Upper lobe of left lung (tissue), 6 donors: ENCODE measurements around the gene PNMA6A. TPM values are rescaled to one million over a fixed set of nuclear protein-coding genes. Genes with fewer than 3 reads are reported as not detected.

Experiments used
- ATAC-seq, 2 donors: fragments of 200-7000 bp; cut with Tn5 transposase; one replicate each; pipeline ENCODE4 v1.9.1; 2022; ENCODE audit warnings: mild to moderate bottlenecking in 2 of 2, moderate library complexity in 2 of 2; ENCODE audit not compliant: low FRiP score in 2 of 2
- DNase-seq, 2 donors: peaks; one replicate each; pipeline ENCODE4 v3.0.0-alpha.2; 2019 to 2020
- H3K27ac ChIP-seq, 4 donors: fragments of 200-600 bp; sonication (generic); one replicate each; pipeline ENCODE4 v1.5.1; 2016 to 2019
- H3K27me3 ChIP-seq, 4 donors: fragments of 200-600 bp; sonication (generic); one replicate each; pipeline ENCODE4 v1.5.1; 2017 to 2019
- H3K36me3 ChIP-seq, 4 donors: fragments of 200-600 bp; sonication (generic); one replicate each; pipeline ENCODE4 v1.5.1; 2016 to 2019
- H3K4me1 ChIP-seq, 4 donors: fragments of 200-600 bp; sonication (generic); one replicate each; pipeline ENCODE4 v1.5.1; 2018 to 2019
- H3K4me3 ChIP-seq, 4 donors: fragments of 200-600 bp; sonication (generic); one replicate each; pipeline ENCODE4 v1.5.1; 2017 to 2019; ENCODE audit warnings: mild to moderate bottlenecking in 2 of 4, moderate library complexity in 1 of 4
- H3K9me3 ChIP-seq, 4 donors: fragments of 200-600 bp; sonication (generic); one replicate each; pipeline ENCODE4 v1.5.1; 2018 to 2019
- CTCF ChIP-seq, 6 experiments: fragments of 450-650 bp in 4 of 6; fragments of 200-600 bp in 2 of 6; sonication (generic) in 2 of 6; IDR thresholded peaks; one replicate each; pipeline ENCODE4 v1.5.1; 2016 to 2019; ENCODE audit warnings: antibody characterized with exemption in 6 of 6
- EP300 ChIP-seq, 4 donors: sonication (generic); formaldehyde crosslinking; IDR thresholded peaks; one replicate each; pipeline ENCODE4 v1.5.1; 2017; ENCODE audit warnings: antibody characterized with exemption in 4 of 4, control low read depth in 2 of 4
- POLR2A ChIP-seq, 4 donors: fragments of 450-650 bp; IDR thresholded peaks; one replicate each; pipeline ENCODE4 v1.5.1; 2016 to 2017; ENCODE audit warnings: antibody characterized with exemption in 4 of 4, mild to moderate bottlenecking in 2 of 4
- POLR2AphosphoS5 ChIP-seq, 2 donors: sonication (generic); formaldehyde crosslinking; IDR thresholded peaks; one replicate each; pipeline ENCODE4 v1.5.1; 2017; ENCODE audit warnings: antibody characterized with exemption in 2 of 2
- WGBS, 2 donors: methylation state at CpG; one replicate each; pipeline ENCODE4 v1.1.5; 2017 to 2018; 5-methylcytosine and 5-hydroxymethylcytosine counted together
- total RNA-seq, 6 donors: library from RNA; depleted of rRNA in 4 of 6; stranded (reverse); fragments of >200 nt in 4 of 6; gene quantifications; one replicate each; pipeline versions ENCODE4 v1.1.0 to v1.2.1, GENCODE V29; 2016 to 2021
- donor health status: DM: no; HTN: no; CAD: no; lungs with moderate emphysema.
- donor health status: DM: no; HTN: yes; CAD: no; lungs with severe emphysema.

The PNMA6A gene
- total RNA-seq, 6 donors from 2014 or later: 0.86 to 2.7 (median 2.2) TPM; not detected in 1

GRCh38 chrX:153057281-153057680, 15.0 kb upstream of the PNMA6A start:
- ATAC-seq: no peak
- no peak overlapping the region for H3K4me3 ChIP-seq
- peaks cover 0 to 14% (median 0%) of the 10 kb centered on the region in 4 donors for H3K27me3 ChIP-seq
- H3K9me3 ChIP-seq: no peaks in the 10 kb centered on the region
- peaks cover 0 to 11% (median 5%) of the 10 kb centered on the region in 4 donors for H3K4me1 ChIP-seq
- TF ChIP-seq POLR2A (IDR thresholded peaks at IDR 0.05) (no peak), CTCF (IDR thresholded peaks at IDR 0.05) (no peak)
- DNase-seq: no peak
- 74% methylated on average over 9 of the region's 11 CpGs; no CpG with 5 or more reads in 1 of the 2 donors for WGBS, 2 donors
- H3K36me3 ChIP-seq: no peaks in the 10 kb centered on the region
- H3K27ac ChIP-seq: no peak overlapping the region

DNA sequence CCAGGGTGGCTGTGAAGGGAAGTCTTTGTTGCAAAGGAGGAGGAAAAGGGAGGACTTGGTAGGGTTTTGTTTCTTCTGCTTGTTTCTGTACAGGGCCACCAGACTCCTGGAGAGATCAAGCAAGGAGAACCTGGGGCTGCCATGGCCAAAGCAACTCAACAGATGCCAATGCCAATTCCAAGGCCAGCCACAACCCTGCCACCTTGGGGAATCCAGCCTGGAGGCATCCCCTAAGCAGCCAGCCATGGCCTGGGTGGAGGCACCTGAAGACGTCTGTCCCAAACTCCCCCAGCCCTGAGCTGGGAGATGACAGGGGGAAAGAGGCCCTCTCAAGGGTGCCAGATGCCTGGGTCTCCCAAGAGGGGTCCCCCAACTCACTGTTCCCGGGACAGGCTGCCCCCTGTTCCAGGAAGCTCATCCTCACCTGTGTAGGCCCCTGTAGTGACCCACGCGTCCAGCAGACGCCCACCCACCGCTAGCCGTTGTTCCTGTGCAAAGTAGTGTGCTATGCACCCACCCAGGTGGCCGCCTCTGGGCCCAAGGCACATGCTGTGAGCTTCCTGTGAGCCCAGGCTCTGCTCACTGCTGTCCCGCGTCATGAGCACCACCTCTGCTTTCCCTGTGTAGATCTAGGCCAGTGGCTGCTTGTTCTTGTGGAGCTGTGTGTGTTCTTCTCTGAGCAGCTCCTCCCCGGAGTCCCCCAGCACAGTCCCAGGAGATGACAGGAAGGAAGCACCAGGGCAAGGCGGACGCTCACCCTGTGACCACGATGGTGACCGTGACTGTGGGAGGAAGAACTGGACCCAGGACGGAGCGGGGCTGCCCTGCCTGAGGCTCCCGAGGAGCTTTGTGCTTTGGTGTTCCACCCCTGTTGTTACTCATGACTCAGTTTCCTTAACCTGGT, 12.8 kb upstream of the PNMA6A start:
- peaks cover 0 to 14% (median 0%) of the 10 kb centered on the region in 4 donors for H3K27me3 ChIP-seq
- no peak overlapping the region for H3K4me3 ChIP-seq
- peaks cover 0 to 11% (median 5%) of the 10 kb centered on the region in 4 donors for H3K4me1 ChIP-seq
- no peak for ATAC-seq
- no peaks in the 10 kb centered on the region for H3K9me3 ChIP-seq
- H3K27ac ChIP-seq: no peak overlapping the region
- peak in 1 of 2 donors; percentile 44 for DNase-seq
- TF ChIP-seq POLR2AphosphoS5 (IDR thresholded peaks at IDR 0.05) (no peak), CTCF (IDR thresholded peaks at IDR 0.05) (no peak), POLR2A (IDR thresholded peaks at IDR 0.05) (no peak), EP300 (IDR thresholded peaks at IDR 0.05) (no peak)
- H3K36me3 ChIP-seq: no peaks in the 10 kb centered on the region
- 83% methylated on average over 17 of the region's 18 CpGs; no CpG with 5 or more reads in 1 of the 2 donors for WGBS, 2 donors

DNA sequence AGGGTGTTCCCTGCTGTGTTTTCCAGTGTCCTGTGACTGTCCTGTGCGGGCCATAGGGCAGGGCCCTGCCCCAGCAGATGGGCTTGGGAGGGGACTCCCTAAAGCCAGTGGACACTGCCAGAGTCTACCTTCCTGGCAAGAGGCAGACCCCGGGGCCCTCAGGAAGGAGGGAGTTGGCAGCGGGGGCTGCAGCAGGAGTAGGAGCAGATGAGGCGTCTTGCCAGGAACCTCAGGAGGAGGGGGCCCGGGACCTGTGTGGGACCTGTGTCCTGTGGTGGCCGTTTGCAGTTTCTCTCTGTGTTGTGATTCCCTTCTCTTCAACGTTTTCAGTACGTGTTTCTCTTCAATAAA, 12.2 kb upstream of the PNMA6A start:
- no peak for ATAC-seq
- TF ChIP-seq POLR2A (IDR thresholded peaks at IDR 0.05) (no peak), POLR2AphosphoS5 (IDR thresholded peaks at IDR 0.05) (no peak), EP300 (IDR thresholded peaks at IDR 0.05) (no peak)
- Histone ChIP-seq H3K27ac (no peak overlapping the region), H3K9me3 (no peaks in the 10 kb centered on the region), H3K4me1 (peaks cover 0 to 11% (median 5%) of the 10 kb centered on the region in 4 donors), H3K4me3 (no peak overlapping the region), H3K27me3 (peaks cover 0 to 14% (median 0%) of the 10 kb centered on the region in 4 donors), H3K36me3 (no peaks in the 10 kb centered on the region)
- DNase-seq: peak in 1 of 2 donors; percentile 28
- WGBS, 2 donors: 79% methylated on average over 8 of the region's 8 CpGs; no CpG with 5 or more reads in 1 of the 2 donors

DNA sequence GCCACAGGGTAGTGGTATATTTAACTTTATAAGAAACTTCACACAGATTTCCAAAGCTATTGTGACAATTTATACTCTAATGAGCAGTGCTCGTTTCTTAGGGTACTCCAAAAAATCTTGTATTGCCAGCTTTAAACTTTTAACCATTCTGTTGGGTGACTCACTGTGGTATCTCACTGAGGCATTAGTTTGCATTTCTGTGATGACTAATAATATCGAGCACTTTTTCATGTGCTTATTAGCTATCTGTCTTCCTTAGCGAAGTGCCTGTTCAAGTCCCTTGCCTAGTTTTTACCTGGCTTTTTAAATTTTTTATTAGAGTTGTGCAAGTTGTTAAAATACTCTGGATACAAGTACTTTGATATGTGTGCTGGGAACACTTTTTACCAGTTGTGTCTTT, 10.5 kb upstream of the PNMA6A start:
- 33 to 34% methylated on average over 3 of the region's 3 CpGs for WGBS, 2 donors
- TF ChIP-seq POLR2AphosphoS5 (IDR thresholded peaks at IDR 0.05) (no peak), POLR2A (IDR thresholded peaks at IDR 0.05) (no peak), EP300 (IDR thresholded peaks at IDR 0.05) (no peak), CTCF (IDR thresholded peaks at IDR 0.05) (no peak)
- Histone ChIP-seq H3K4me1 (peaks cover 0 to 3% (median 1%) of the 10 kb centered on the region in 4 donors), H3K27ac (no peak overlapping the region), H3K4me3 (no peak overlapping the region), H3K36me3 (no peaks in the 10 kb centered on the region), H3K27me3 (peaks cover 0 to 7% (median 0%) of the 10 kb centered on the region in 4 donors), H3K9me3 (no peaks in the 10 kb centered on the region)
- DNase-seq: no peak
- ATAC-seq: no peak

DNA sequence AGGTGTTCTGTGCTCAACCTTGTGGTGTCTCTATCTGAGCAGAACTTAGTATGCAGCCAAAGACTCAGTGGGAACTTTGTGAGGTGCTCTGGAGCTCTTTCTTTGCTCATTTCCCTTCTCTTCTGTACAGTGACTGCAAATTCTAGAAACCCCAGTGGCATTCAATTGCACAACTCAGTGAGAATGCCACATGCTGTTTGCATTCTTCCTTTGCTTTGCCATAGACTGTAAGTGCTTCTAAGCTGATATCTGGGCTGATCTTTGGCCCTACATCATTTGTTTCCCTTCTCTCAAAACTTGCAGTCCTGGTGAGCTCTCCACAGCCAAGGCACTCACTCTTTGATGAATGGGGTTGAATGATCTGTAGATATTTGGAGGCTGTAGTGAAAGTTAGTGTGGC, 8.9 kb upstream of the PNMA6A start:
- TF ChIP-seq CTCF (IDR thresholded peaks at IDR 0.05): no peak
- DNase-seq (no peak), ATAC-seq (no peak)

More for the DNA sequence above, 8.9 kb upstream of the PNMA6A start:
- Histone ChIP-seq H3K36me3 (no peaks in the 10 kb centered on the region), H3K27me3 (peaks cover 0 to 7% (median 0%) of the 10 kb centered on the region in 4 donors), H3K27ac (no peak overlapping the region), H3K9me3 (no peaks in the 10 kb centered on the region), H3K4me3 (no peak overlapping the region), H3K4me1 (no peaks in the 10 kb centered on the region)
